Head of caudate nucleus (tissue), 42 donors: Measurements from ENCODE around the gene SMCO2.
A peak's percentile ranks its signal among the peaks of the same experiment; 100 is the strongest.
"Not testable (repeated sequence)": the region's sequence is repeated elsewhere in the genome, so short reads cannot be mapped to it uniquely, and the experiment has no call there.

Source experiments
- DNase-seq, 42 donors: peaks; one replicate each; pipeline versions ENCODE4 v3.0.0 to v3.0.0-alpha.2; 2020 to 2021; ENCODE audit warnings: mixed read lengths in 7 of 42
- intact Hi-C: fragments of 100-400 bp; cut with DNase I; formaldehyde crosslinking; loops from one replicate; pipeline ENCODE4 v1.15.0; 2022

The SMCO2 gene

GRCh38 chr12:27541031-27541719 lies 94.6 kb downstream of the SMCO2 start:
- intact Hi-C loops = no loop called here
- no peak for DNase-seq

- intact Hi-C loops = no loop called here
- DNase-seq = no peak
Measured at GRCh38 chr12:27542628-27543027, 96.1 kb downstream of the SMCO2 start.

- DNase-seq, intact Hi-C loops: not testable (repeated sequence)
Measured at GRCh38 chr12:27544858-27545257, 98.3 kb downstream of the SMCO2 start.

- intact Hi-C loops = no loop called here
Measured at GRCh38 chr12:27545665-27546064, 99.1 kb downstream of the SMCO2 start.

GRCh38 chr12:27547592-27547991 lies 101.1 kb downstream of the SMCO2 start:
- intact Hi-C loops = no loop called here
- no peak for DNase-seq

More at GRCh38 chr12:27545665-27546064, 99.1 kb downstream of the SMCO2 start:
- DNase-seq = no peak

- intact Hi-C loops = no loop called here
- DNase-seq = peak in 1 of 42 donors; percentile 38
Measured at GRCh38 chr12:27548301-27549199, 102.0 kb downstream of the SMCO2 start.

- intact Hi-C loops = no loop called here
- DNase-seq = no peak
Measured at GRCh38 chr12:27549236-27549800, 102.8 kb downstream of the SMCO2 start.

- peak in 33 of 42 donors; percentile 15 to 83 (median 47) for DNase-seq
- intact Hi-C loops = no loop called here
Measured at GRCh38 chr12:27549801-27550652, 103.5 kb downstream of the SMCO2 start.

- intact Hi-C loops = no loop called here
- no peak for DNase-seq
Measured at GRCh38 chr12:27550653-27550975, 104.1 kb downstream of the SMCO2 start.

GRCh38 chr12:27551172-27551840 lies 104.8 kb downstream of the SMCO2 start:
- intact Hi-C loops = no loop called here
- DNase-seq = peak in 1 of 42 donors; percentile 22
